ENCODE data around the gene SUMO1.
A peak's percentile ranks its signal among the peaks of the same experiment; 100 is the strongest.

SUMO1 gene

GRCh38 chr2:202270487-202270886 lies 32.1 kb upstream of the SUMO1 start:
- peak overlapping the region; percentile 97 for H3K4me3 ChIP-seq (ENCODE audit: low read depth, low read length)
- no peak for DNase-seq (ENCODE audit: low read depth)
- TF ChIP-seq POLR2A (IDR thresholded peaks at IDR 0.05; ENCODE audit: extremely low read depth, insufficient read length) (no peak), MYC (IDR thresholded peaks at IDR 0.05; ENCODE audit: low read depth, low read length) (no peak), CTCF (IDR thresholded peaks at IDR 0.05; ENCODE audit: low read depth, low read length) (no peak)
- TF ChIP-seq, protein P1, sequence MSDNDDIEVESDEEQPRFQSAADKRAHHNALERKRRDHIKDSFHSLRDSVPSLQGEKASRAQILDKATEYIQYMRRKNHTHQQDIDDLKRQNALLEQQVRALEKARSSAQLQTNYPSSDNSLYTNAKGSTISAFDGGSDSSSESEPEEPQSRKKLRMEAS (IDR thresholded peaks at IDR 0.05; ENCODE audit: low read depth, low read length), result no peak

DNA sequence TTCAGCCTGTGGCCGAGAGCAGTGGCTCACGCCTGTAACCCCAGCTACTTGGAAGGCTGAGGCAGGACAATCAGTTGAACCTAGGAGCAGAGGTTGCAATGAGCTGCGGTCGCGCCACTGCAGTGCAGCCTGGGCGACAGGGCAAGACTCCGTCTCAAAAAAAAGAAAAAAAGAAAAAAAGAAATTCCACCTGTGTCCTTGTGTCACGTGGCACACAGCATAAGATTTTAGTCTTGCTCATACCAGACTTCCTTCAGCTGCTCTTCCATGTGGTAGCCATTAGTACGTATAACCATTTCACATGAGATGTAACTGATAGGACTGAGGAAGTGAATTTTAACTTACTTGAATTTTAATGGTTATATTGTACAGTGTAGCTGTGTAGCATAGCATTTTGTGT lies 31.2 kb upstream of the SUMO1 start:
- peak; percentile 64 for DNase-seq (ENCODE audit: low read depth)
- peak overlapping the region; percentile 97 for H3K4me3 ChIP-seq (ENCODE audit: low read depth, low read length)
- TF ChIP-seq MYC (IDR thresholded peaks at IDR 0.05; ENCODE audit: low read depth, low read length), result peak; percentile 77
- TF ChIP-seq, protein P1 (IDR thresholded peaks at IDR 0.05; ENCODE audit: low read depth, low read length), result peak; percentile 97
- no peak for TF ChIP-seq CTCF (IDR thresholded peaks at IDR 0.05; ENCODE audit: low read depth, low read length)

DNA sequence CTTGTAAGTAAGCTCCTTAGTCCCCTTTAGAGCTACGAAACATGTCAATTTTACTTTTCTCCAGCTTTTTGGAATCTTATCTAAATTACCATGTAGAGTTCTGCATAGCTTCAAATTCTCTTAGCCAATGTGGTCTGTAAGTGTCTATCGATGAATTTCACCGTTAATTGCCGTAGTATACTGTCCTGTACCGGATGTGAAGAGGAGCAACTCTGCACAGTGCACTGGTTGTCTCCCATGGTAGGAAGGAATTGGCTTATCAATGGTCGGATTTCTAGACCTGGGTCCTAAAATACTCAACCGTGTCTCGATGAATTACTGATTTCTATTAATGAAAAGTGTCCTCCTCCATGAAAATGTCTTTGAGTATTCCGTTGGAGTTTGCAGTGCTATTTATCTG lies 29.1 kb upstream of the SUMO1 start:
- TF ChIP-seq, protein P1 (IDR thresholded peaks at IDR 0.05; ENCODE audit: low read depth, low read length), result no peak
- TF ChIP-seq CTCF (IDR thresholded peaks at IDR 0.05; ENCODE audit: low read depth, low read length) (no peak), MYC (IDR thresholded peaks at IDR 0.05; ENCODE audit: low read depth, low read length) (no peak), POLR2A (IDR thresholded peaks at IDR 0.05; ENCODE audit: extremely low read depth, insufficient read length) (no peak)
- DNase-seq (ENCODE audit: low read depth), result peak; percentile 52
- H3K4me3 ChIP-seq (ENCODE audit: low read depth, low read length), result peak overlapping the region; percentile 97

- DNase-seq (ENCODE audit: low read depth), result peak; percentile 98
- H3K4me3 ChIP-seq (ENCODE audit: low read depth, low read length), result peak within 1 kb of the TSS; percentile 97
- TF ChIP-seq, protein P1 (IDR thresholded peaks at IDR 0.05; ENCODE audit: low read depth, low read length), result peak; percentile 89
- peak; percentile 96 for TF ChIP-seq MYC (IDR thresholded peaks at IDR 0.05; ENCODE audit: low read depth, low read length)
- TF ChIP-seq CTCF (IDR thresholded peaks at IDR 0.05; ENCODE audit: low read depth, low read length), result no peak
- TF ChIP-seq POLR2A (IDR thresholded peaks at IDR 0.05; ENCODE audit: extremely low read depth, insufficient read length), result peak; percentile 98
These were observed 27.3 kb upstream of the SUMO1 start, which contains the start of gene NOP58 for GRCh38 chr2:202265467-202266277. Gene NOP58, plus strand, starts transcription at chr2:202265763. Its CDS starts 179 bp downstream, at chr2:202265942.

DNA sequence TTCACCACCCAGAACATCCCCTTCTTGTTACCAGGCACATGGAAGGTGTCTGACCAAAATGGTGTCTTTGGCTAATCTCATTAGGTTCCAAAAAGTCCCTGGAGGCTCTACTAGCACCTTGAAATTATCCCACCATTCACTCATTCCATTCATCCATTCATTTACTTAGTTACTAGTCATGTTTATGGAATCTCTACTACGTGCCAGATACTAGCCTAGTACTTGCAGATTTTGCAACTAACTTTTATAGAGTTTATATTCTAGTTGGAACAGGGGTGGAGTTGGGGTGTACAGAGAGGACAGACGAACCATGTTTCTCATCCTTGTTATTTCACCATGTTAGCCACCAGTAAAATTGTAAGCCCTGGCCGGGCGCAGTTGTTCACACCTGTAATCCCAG lies 23.1 kb upstream of the SUMO1 start:
- H3K4me3 ChIP-seq (ENCODE audit: low read depth, low read length), result no peak overlapping the region
- no peak for DNase-seq (ENCODE audit: low read depth)
- no peak for TF ChIP-seq CTCF (IDR thresholded peaks at IDR 0.05; ENCODE audit: low read depth, low read length)
- TF ChIP-seq, protein P1 (IDR thresholded peaks at IDR 0.05; ENCODE audit: low read depth, low read length), result no peak

Measured in NB4 (cell line).